Endothelial cell of umbilical vein (primary cell): ENCODE measurements around the gene FBXO45.
"Not testable (repeated sequence)": the region's sequence is repeated elsewhere in the genome, so short reads cannot be mapped to it uniquely, and the experiment has no call there.

Experiments used
- CTCF ChIP-seq, 2 donors: IDR thresholded peaks; 1 replicate in 1 of 2; 2 replicates in 1 of 2; pipeline ENCODE4 v1.5.1; 2011; ENCODE audit warnings: low read length in 2 of 2, mild to moderate bottlenecking in 2 of 2, moderate library complexity in 2 of 2, control low read depth in 1 of 2, inconsistent platforms in 1 of 2, low read depth in 1 of 2; ENCODE audit not compliant: insufficient read depth in 1 of 2; ENCODE audit errors: extremely low read depth in 1 of 2
- EZH2 ChIP-seq: IDR thresholded peaks from 2 replicates; pipeline ENCODE4 v1.6.1; 2012; ENCODE audit warnings: borderline replicate concordance, low read depth, mild to moderate bottlenecking, moderate library complexity, low read length, inconsistent platforms; ENCODE audit not compliant: severe bottlenecking
- FOS ChIP-seq: IDR thresholded peaks from 2 replicates; pipeline ENCODE4 v1.6.1; 2011; ENCODE audit warnings: mild to moderate bottlenecking, low read length, moderate library complexity, borderline replicate concordance; ENCODE audit not compliant: insufficient read depth
- POLR2A ChIP-seq: IDR thresholded peaks from 2 replicates; pipeline ENCODE4 v1.6.1; 2012; ENCODE audit warnings: low read depth, mild to moderate bottlenecking, control low read depth, low read length

- TF ChIP-seq CTCF (IDR thresholded peaks at IDR 0.05; ENCODE audit: extremely low read depth in 1 of 2, insufficient read depth in 1 of 2, low read depth in 1 of 2, low read length in 2 of 2); EZH2; POLR2A; FOS: not testable (repeated sequence)
Observed at GRCh38 chr3:196550172-196550571, 18.3 kb upstream of the FBXO45 start.
